Neural cell (in vitro differentiated cells): ENCODE data around the gene SH3BP5. TPM values are rescaled to one million over a fixed set of nuclear protein-coding genes. Genes with fewer than 3 reads are reported as not detected.

Experiments used
- H2AFZ ChIP-seq: fragments of 200-600, 300-800 bp; sonication (generic), shearing (Covaris generic); 2 replicates; pipeline ENCODE4 v1.6.0; 2014; ENCODE audit warnings: low read depth, mild to moderate bottlenecking, antibody characterized with exemption, low read length, moderate library complexity
- H3F3A ChIP-seq: fragments of 200-600 bp; shearing (Covaris generic); 2 replicates; pipeline ENCODE4 v1.6.1; 2016; ENCODE audit warnings: mild to moderate bottlenecking, moderate library complexity, mixed read lengths, antibody characterized with exemption, low read length; ENCODE audit not compliant: insufficient read depth, poor library complexity, severe bottlenecking
- H3K27ac ChIP-seq: fragments of 200-600, 300-800 bp; sonication (generic), shearing (Covaris generic); 2 replicates; pipeline ENCODE4 v1.5.1; 2014; ENCODE audit warnings: mild to moderate bottlenecking, low read length, moderate library complexity
- H3K27me3 ChIP-seq: fragments of 300-800, 200-600 bp; sonication (generic), shearing (Covaris generic); 2 replicates; pipeline ENCODE4 v1.6.0; 2014; ENCODE audit warnings: mild to moderate bottlenecking, low read depth, low read length, moderate library complexity; ENCODE audit not compliant: insufficient read depth
- H3K36me3 ChIP-seq: fragments of 300-800, 200-600 bp; sonication (generic), shearing (Covaris generic); 2 replicates; pipeline ENCODE4 v1.5.1; 2014; ENCODE audit warnings: mild to moderate bottlenecking, antibody characterized with exemption, low read length, moderate library complexity; ENCODE audit not compliant: insufficient read depth
- H3K4me2 ChIP-seq: fragments of 300-800, 200-600 bp; sonication (generic), shearing (Covaris generic); 2 replicates; pipeline ENCODE4 v1.6.0; 2014; ENCODE audit warnings: mild to moderate bottlenecking, low read length
- H3K4me3 ChIP-seq: fragments of 300-800, 200-600 bp; sonication (generic), shearing (Covaris generic); 2 replicates; pipeline ENCODE4 v1.5.1; 2014; ENCODE audit warnings: mild to moderate bottlenecking, low read length, moderate library complexity
- H3K79me2 ChIP-seq: fragments of 200-600 bp; shearing (Covaris generic); replicated peaks from 2 replicates; pipeline ENCODE4 v1.6.0; 2014; ENCODE audit warnings: mild to moderate bottlenecking, low read length, moderate library complexity; ENCODE audit not compliant: insufficient read depth
- H3K9ac ChIP-seq: fragments of 300-800, 200-600 bp; sonication (generic), shearing (Covaris generic); 2 replicates; pipeline ENCODE4 v1.6.1; 2016; ENCODE audit warnings: mild to moderate bottlenecking, low read length, mixed read lengths
- H3K9me2 ChIP-seq: fragments of 200-600 bp; shearing (Covaris generic); 2 replicates; pipeline ENCODE4 v1.6.1; 2016; ENCODE audit warnings: mild to moderate bottlenecking, low read length, mixed read lengths; ENCODE audit not compliant: insufficient read depth
- H3K9me3 ChIP-seq: fragments of 200-600, 300-800 bp; sonication (generic), shearing (Covaris generic); 2 replicates; pipeline ENCODE4 v1.6.1; 2016; ENCODE audit warnings: mild to moderate bottlenecking, mixed run types, low read length, moderate library complexity, mixed read lengths
- H4K20me1 ChIP-seq: fragments of 200-600 bp; shearing (Covaris generic); 2 replicates; pipeline ENCODE4 v1.6.1; 2016; ENCODE audit warnings: mild to moderate bottlenecking, mixed run types; ENCODE audit not compliant: insufficient read depth
- EP300 ChIP-seq: fragments of 450-650 bp; conservative IDR thresholded peaks from 2 replicates; pipeline ENCODE4 v1.6.1; 2014; ENCODE audit warnings: antibody characterized with exemption, mild to moderate bottlenecking, moderate library complexity; ENCODE audit not compliant: poor library complexity, severe bottlenecking
- EZH2 ChIP-seq: fragments of 200-600, 300-800 bp; shearing (Covaris generic), sonication (generic); IDR thresholded peaks from 2 replicates; pipeline ENCODE4 v1.6.1; 2014; ENCODE audit warnings: antibody characterized with exemption, low read length, borderline replicate concordance, mild to moderate bottlenecking; ENCODE audit not compliant: insufficient read depth, poor library complexity, severe bottlenecking
- MXI1 ChIP-seq: fragments of 450-650 bp; conservative IDR thresholded peaks from 2 replicates; pipeline ENCODE4 v1.6.1; 2014; ENCODE audit warnings: antibody characterized with exemption, mild to moderate bottlenecking; ENCODE audit not compliant: poor library complexity, severe bottlenecking
- POLR2AphosphoS5 ChIP-seq: IDR thresholded peaks from 2 replicates; pipeline ENCODE4 v1.6.1; 2012
- RAD21 ChIP-seq: fragments of 450-650 bp; conservative IDR thresholded peaks from 2 replicates; pipeline ENCODE4 v1.6.1; 2014; ENCODE audit warnings: antibody characterized with exemption, mild to moderate bottlenecking, moderate library complexity
- SMC3 ChIP-seq: fragments of 450-650 bp; conservative IDR thresholded peaks from 2 replicates; pipeline ENCODE4 v1.6.1; 2014; ENCODE audit warnings: antibody characterized with exemption, mild to moderate bottlenecking, moderate library complexity; ENCODE audit not compliant: poor library complexity
- TAF1 ChIP-seq: IDR thresholded peaks from 2 replicates; pipeline ENCODE4 v1.6.1; 2012; ENCODE audit warnings: low read depth
- polyA plus RNA-seq: library from polyadenylated mRNA; depleted of rRNA; stranded (reverse); fragments of >200 nt; gene quantifications from 2 replicates; pipeline ENCODE4 v1.2.3, GENCODE V29; 2014
- TF ChIP-seq, protein P1 (sequence below): fragments of 450-650 bp; IDR thresholded peaks from 2 replicates; pipeline ENCODE4 v1.5.1; 2014; ENCODE audit warnings: antibody characterized with exemption, mild to moderate bottlenecking, moderate library complexity; ENCODE audit not compliant: poor library complexity, severe bottlenecking
- TF ChIP-seq, protein P2 (sequence below): IDR thresholded peaks from 2 replicates; pipeline ENCODE4 v1.6.1; 2012; ENCODE audit warnings: borderline replicate concordance

SH3BP5 gene
- polyA plus RNA-seq, 1 donor from 2014 or later = 166 TPM

DNA sequence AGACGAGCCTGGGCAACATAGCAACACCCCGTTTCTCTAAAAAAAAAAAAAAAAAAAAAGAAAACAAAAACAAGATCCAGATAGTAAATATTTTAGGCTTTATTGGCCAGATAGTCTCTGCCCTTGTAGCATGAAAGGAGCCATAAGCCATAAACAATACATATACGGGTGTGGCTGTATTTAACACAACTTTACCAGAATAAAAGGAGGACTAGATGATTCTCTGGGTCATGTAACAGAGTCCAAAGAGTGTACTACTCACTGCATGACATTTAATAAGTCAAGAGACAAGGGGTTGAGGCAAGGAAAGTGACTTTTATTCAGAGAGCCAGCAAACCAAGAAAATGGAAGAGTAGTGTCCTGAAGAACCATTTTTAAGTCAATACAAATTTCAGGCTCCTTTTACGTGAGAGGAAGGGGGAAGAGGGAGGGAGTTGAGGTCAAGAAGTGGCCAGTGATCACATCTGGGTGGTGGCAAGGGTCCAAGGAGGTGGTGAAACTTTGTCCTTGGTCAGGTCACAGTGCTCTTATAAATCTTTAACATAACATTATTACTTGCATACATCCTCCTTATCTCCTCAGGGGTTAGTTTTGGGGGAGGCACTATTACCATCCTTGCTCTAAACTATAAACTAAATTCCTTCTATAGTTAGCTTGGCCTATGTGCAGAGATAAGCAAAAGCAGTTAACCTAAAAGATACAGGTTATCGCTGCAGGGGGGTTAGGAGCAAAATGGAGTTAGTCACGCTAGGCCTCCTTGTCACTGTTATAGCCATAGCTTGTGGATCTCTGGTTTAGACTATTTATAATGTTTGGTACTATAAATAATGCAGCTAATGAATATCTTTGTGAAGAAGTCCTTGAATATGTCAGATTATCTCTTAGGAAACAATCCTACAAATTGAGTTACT, 48.8 kb upstream of the SH3BP5 start:
- no peaks in the 10 kb centered on the region for H3K36me3 ChIP-seq
- no peaks in the 10 kb centered on the region for H3K27me3 ChIP-seq
- H2AFZ ChIP-seq = no peak overlapping the region
- H3K79me2 ChIP-seq = no peaks in the 10 kb centered on the region
- H3K4me2 ChIP-seq = no peak overlapping the region
- H3K9ac ChIP-seq = no peak overlapping the region
- no peak overlapping the region for H3K4me3 ChIP-seq
- H4K20me1 ChIP-seq = no peaks in the 10 kb centered on the region
- H3K9me2 ChIP-seq = no peaks in the 10 kb centered on the region
- no peaks in the 10 kb centered on the region for H3F3A ChIP-seq
- TF ChIP-seq, protein P1, sequence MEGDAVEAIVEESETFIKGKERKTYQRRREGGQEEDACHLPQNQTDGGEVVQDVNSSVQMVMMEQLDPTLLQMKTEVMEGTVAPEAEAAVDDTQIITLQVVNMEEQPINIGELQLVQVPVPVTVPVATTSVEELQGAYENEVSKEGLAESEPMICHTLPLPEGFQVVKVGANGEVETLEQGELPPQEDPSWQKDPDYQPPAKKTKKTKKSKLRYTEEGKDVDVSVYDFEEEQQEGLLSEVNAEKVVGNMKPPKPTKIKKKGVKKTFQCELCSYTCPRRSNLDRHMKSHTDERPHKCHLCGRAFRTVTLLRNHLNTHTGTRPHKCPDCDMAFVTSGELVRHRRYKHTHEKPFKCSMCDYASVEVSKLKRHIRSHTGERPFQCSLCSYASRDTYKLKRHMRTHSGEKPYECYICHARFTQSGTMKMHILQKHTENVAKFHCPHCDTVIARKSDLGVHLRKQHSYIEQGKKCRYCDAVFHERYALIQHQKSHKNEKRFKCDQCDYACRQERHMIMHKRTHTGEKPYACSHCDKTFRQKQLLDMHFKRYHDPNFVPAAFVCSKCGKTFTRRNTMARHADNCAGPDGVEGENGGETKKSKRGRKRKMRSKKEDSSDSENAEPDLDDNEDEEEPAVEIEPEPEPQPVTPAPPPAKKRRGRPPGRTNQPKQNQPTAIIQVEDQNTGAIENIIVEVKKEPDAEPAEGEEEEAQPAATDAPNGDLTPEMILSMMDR = no peak
- no peak for TF ChIP-seq EP300
- no peak for TF ChIP-seq SMC3
- TF ChIP-seq, protein P2, sequence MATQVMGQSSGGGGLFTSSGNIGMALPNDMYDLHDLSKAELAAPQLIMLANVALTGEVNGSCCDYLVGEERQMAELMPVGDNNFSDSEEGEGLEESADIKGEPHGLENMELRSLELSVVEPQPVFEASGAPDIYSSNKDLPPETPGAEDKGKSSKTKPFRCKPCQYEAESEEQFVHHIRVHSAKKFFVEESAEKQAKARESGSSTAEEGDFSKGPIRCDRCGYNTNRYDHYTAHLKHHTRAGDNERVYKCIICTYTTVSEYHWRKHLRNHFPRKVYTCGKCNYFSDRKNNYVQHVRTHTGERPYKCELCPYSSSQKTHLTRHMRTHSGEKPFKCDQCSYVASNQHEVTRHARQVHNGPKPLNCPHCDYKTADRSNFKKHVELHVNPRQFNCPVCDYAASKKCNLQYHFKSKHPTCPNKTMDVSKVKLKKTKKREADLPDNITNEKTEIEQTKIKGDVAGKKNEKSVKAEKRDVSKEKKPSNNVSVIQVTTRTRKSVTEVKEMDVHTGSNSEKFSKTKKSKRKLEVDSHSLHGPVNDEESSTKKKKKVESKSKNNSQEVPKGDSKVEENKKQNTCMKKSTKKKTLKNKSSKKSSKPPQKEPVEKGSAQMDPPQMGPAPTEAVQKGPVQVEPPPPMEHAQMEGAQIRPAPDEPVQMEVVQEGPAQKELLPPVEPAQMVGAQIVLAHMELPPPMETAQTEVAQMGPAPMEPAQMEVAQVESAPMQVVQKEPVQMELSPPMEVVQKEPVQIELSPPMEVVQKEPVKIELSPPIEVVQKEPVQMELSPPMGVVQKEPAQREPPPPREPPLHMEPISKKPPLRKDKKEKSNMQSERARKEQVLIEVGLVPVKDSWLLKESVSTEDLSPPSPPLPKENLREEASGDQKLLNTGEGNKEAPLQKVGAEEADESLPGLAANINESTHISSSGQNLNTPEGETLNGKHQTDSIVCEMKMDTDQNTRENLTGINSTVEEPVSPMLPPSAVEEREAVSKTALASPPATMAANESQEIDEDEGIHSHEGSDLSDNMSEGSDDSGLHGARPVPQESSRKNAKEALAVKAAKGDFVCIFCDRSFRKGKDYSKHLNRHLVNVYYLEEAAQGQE = no peak
- TF ChIP-seq MXI1 = no peak
- no peaks in the 10 kb centered on the region for H3K9me3 ChIP-seq
- H3K27ac ChIP-seq = no peak overlapping the region

DNA sequence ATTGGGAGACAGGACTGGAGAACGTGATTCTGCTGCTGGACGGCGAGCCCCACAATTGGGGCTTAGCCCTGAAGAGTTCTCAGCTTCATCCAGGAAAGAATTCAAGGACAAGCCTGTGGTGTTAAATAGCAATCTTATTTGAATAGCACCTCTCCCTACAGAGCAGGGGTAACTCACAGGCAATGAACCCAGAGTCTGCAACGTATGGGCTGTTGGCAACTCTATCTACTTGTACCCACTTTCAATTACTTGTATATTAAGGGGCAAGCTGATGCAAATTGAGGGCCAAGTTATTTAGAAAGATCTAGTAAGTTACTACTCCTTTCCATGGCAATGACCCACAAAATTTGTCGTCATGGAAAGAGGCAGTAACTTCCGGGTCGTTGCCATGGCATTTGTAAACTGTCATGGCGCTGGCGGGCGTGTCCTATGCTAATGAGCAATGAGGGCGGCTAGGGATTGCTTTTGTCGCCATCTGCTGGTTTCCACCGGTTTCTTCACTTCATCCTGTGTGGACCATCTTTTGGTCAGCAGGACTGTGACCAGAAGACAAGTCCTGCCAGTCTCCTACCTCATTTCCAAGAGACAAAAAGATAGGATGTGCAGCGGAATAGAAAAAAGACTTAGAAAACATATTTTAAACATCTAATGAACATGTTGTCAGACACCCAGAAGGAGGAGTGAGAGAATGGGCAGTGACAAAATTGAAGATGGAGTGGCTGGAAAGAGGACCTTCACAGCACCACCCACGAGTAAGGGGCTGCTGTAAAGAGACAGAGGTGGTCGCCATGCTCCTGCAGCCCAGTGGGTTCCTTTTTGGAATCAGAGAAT, 45.8 kb upstream of the SH3BP5 start:
- Histone ChIP-seq H3K9me2 (no peaks in the 10 kb centered on the region), H3K36me3 (no peaks in the 10 kb centered on the region), H3K27me3 (no peaks in the 10 kb centered on the region), H4K20me1 (no peaks in the 10 kb centered on the region), H3K9me3 (no peaks in the 10 kb centered on the region), H3K9ac (no peak overlapping the region), H3K27ac (no peak overlapping the region), H3F3A (no peaks in the 10 kb centered on the region), H3K4me2 (no peak overlapping the region), H3K4me3 (peak overlapping the region; percentile 26), H2AFZ (peak overlapping the region; percentile 57), H3K79me2 (no peaks in the 10 kb centered on the region)
- TF ChIP-seq EP300 = no peak
- peak; percentile 99 for TF ChIP-seq SMC3
- TF ChIP-seq EZH2 = no peak
- TF ChIP-seq, protein P1 = peak; percentile 98
- peak; percentile 18 for TF ChIP-seq POLR2AphosphoS5
- TF ChIP-seq MXI1 = peak; percentile 90
- TF ChIP-seq TAF1 = no peak
- TF ChIP-seq, protein P2 = no peak
- peak; percentile 94 for TF ChIP-seq RAD21
